GM19043 (cell line): ENCODE measurements around the gene CCR8.
"Not testable (repeated sequence)": the region's sequence is repeated elsewhere in the genome, so short reads cannot be mapped to it uniquely, and the experiment has no call there.

Source experiments
- ATAC-seq: cut with Tn5 transposase; IDR thresholded peaks from one replicate; pipeline ENCODE4 v1.9.1; 2021; ENCODE audit warnings: low read depth; ENCODE audit not compliant: unreplicated experiment

CCR8 gene

GRCh38 chr3:39313289-39313688, 16.2 kb upstream of the CCR8 start:
- ATAC-seq: no peak

- no peak for ATAC-seq
These were observed 14.1 kb upstream of the CCR8 start for GRCh38 chr3:39315420-39315819.

- ATAC-seq: no peak
These were observed 11.8 kb upstream of the CCR8 start for GRCh38 chr3:39317571-39318169.

- ATAC-seq: no peak
These were observed 11.2 kb upstream of the CCR8 start for GRCh38 chr3:39318301-39318700.

DNA sequence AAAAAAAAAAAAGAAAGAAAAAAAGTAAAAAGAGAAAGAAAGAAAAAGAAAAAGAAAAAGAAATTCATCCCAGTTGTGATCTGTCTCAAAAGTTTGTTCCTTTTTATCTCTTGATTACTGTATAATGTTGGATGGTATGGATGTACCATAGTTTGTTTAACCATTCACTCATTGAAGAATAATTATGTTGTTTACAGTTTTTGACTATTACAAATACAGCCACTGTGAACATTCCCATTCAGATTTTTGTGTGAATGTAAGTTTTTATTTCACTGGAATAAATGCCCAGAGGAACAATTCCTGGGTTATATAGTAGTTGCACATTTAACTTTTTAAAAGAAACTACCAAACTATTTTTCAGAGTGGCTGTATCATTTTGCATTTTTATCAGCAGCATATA, 10.3 kb upstream of the CCR8 start:
- ATAC-seq: no peak

GRCh38 chr3:39321574-39321983, 7.9 kb upstream of the CCR8 start:
- not testable (repeated sequence) for ATAC-seq

DNA sequence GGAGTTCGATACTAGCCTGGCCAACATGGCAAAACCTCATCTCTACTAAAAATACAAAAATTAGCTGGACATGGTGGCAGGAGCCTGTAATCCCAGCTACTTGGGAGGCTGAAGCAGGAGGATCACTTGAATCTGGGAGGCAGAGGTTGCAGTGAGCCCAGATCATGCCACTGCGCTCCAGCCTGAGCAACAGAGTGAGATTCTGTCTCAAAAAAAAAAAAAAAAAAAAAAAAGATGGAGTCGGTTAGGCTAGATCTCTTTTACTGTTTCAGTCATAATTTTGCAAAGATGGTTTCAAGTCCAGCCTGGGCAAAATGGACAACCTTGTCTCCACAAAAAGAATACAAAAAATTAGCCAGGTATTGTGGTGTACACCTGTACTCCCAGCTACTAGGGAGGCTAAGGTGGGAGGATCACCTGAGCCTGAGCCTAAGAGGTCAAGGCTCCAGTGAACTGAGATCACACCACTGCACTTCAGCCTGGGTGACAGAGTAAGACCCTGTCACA, 7.2 kb upstream of the CCR8 start:
- not testable (repeated sequence) for ATAC-seq

GRCh38 chr3:39322936-39323335, 6.6 kb upstream of the CCR8 start:
- ATAC-seq: no peak

DNA sequence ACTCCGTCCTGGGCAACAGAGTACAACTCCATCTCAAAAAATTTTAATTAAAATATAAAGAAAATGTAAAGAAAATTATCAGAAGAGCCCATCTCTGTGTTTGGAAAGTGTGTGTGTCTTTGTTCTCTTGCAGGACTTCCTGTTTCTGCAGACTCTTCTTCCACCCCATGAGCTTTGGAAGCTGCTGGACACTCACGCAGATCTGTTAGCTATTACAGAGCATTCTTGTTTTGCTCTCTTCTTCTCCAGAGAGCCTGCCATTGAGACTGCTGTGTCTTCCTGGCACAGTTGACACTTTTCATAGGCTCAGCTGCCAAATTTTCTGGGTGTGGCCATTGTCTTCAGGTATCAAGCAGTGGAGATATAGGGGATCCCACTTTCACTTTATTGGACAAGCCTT, 6.0 kb upstream of the CCR8 start:
- ATAC-seq: no peak

DNA sequence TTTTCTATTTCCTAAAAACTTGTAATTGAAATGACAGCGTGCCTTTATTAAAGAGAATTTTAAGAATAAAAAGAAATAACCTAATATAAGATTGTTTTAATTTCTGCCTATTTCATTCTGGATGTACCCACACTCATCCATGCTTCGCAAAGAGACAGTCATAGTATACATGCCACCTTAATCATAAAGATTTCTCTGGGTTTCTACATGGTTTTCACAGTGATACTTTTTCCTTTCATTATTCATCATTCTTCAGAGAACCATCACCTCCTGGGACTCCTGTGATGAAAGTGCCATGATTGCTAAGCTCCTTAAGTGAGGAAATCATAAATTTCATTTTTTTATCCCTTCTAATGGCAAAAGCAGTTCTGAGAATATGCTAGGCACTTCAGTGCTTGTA, 4.3 kb upstream of the CCR8 start:
- no peak for ATAC-seq

DNA sequence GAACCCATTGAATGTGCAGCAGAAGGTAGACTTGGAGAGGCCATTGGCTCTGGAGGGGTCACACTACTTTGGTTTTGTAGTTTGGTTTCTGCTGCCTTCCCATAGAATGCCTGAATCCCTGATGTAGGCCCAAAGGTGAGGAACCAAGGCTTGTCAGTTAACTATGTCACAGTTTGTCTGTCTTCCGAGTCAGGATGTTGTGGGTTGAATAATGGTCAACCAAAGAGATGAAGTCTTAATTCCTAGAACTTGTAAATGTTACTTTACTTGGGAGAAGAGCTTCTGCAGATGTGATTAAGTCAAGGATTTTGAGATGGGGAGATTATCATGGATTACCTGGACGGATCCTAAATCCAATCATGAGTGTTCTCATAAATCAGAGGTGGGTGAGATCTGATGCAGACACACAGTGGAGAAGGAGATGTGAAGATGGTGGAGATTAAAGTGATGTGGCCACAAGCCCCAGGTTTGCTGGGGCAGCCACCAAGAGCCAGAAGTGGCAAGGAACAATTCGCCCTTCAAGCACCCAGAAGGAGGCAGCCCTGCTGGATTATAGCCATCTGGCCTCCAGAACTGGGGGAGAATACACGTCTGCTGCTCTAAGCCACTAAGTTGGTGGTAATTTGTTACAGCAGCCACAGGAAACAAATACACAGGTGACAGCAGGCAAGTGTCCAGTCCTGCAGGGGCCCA, 2.3 kb upstream of the CCR8 start:
- ATAC-seq: no peak

DNA sequence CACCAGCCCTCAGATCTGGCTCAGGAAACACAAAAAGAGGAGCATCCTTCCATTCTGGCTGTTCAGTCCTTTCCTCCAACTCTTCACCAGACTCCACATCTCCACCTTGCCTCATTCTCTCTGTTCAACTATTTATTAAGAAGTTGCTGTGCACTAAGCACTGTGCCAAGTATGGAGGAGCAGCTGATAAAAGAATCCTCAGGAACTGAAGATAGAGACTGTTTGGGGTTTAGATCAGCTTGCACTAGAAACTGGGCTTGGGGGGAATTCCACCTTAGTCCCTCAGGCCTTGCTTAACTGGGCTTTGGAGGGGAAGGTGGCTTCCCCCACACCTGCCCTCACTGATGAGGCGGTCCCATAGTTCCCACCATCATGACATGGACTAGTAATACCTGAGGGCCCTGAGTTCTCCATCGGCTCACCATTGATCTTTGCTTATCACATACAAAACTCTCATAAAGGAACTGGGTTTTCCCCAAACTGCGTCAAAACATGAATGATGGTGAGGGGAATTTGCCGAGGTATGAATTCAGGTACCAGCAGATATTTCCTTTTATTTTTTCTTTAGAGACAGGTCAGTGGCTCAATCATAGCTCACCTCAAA, 1.7 kb upstream of the CCR8 start:
- no peak for ATAC-seq

GRCh38 chr3:39330824-39331223, 1.3 kb downstream of the CCR8 start:
- ATAC-seq: no peak

GRCh38 chr3:39332525-39332924, 3.0 kb downstream of the CCR8 start:
- ATAC-seq: no peak

GRCh38 chr3:39333607-39334006, 4.1 kb downstream of the CCR8 start:
- no peak for ATAC-seq

GRCh38 chr3:39334205-39334604, 4.7 kb downstream of the CCR8 start:
- ATAC-seq: no peak

DNA sequence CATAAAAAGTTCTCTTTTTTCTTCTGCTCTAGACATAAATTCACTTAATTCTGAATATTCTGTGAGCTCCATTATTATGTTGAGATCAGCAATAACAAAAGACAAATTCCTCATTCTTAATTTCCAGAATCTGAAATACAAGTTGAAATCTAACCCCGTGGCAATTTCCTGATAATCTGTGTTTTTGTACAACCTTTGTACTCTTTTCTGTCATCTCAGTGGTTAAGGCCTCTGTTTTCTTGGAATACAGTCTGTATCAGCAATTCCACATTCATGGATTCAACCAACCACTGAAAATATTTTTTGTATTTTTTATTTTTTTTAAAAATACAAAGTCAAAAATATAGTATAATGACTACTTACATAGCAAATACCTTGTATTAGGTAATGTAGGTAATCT, 8.7 kb downstream of the CCR8 start:
- no peak for ATAC-seq

DNA sequence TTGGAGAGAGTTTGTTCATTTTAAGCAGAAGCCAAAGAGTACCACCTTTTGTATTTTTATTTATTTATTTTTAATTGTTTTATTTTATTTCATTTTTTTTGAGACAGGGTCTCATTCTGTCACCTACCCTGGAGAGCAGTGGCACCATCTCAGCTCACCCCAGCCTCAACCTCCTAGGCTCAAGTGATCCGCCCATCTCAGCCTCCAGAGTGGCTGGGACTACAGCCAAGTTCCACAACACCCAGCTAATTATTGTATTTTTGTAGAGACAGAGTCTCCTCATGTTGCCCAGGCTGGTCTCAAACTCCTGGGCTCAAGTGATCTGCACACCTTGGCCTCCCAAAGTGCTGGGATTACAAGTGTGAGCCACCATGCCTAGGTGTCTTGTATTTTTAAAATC, 9.6 kb downstream of the CCR8 start:
- no peak for ATAC-seq

GRCh38 chr3:39343076-39343717, 13.7 kb downstream of the CCR8 start:
- ATAC-seq: no peak

- no peak for ATAC-seq
These were observed 14.3 kb downstream of the CCR8 start for GRCh38 chr3:39343760-39344159.

DNA sequence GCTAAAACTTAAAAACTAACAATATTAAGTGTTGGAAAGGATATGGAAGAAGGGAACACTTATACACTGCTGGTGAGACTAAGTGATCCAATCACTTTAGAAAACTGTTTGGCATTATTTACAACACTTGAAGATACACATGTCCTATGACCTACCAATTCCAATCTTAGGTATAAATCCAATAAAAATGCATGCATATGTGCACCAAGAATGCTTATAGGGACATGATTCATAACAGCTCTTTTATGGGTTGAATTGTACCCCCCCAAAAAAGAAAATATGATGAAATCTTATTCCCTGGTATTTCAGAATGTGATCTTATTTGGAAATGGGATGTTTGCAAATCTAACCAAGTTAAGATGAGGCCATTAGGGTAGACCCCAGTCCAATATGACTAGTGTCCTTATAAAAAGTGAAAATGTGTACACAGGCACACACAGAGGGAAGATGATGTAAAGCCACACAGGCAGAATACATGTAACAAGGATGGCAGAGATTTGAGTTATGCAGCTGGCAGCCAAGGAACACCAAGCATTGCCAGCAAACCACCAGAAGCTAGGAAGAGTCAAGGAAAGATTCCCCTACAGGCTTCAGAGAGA, 15.3 kb downstream of the CCR8 start:
- no peak for ATAC-seq
